Measurements from ENCODE around the gene TTYH2. TPM values are rescaled to one million over a fixed set of nuclear protein-coding genes. Genes with fewer than 3 reads are reported as not detected.

The TTYH2 gene
- total RNA-seq, 1 donor from 2014 or later, result 6.8 TPM

DNA sequence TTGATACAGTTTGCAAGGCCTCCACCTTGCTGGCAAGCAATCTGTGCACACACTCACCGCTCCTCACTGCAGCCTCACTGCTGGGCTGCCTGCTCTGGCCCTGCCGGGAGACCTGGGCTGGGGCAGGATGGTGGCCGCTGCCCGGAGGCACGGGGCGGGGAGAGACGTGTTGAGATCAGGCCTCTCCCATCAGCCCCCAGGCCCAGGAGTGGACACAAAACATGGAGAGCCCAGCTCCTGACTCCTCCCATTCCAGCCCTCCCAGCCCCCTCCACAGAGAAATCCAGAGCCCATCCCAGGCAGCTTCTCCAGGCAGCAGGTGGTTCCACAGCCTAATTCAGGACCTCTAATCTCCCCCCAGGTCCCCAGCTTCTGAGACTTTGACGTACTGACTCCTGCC is 33.0 kb upstream of the TTYH2 start:
- Mint-ChIP-seq H3K9me3 (ENCODE audit: unreplicated experiment) (no peaks in the 10 kb centered on the region), H3K36me3 (ENCODE audit: low read depth, unreplicated experiment) (no peaks in the 10 kb centered on the region), H3K4me3 (ENCODE audit: unreplicated experiment) (no peak overlapping the region), H3K27me3 (ENCODE audit: unreplicated experiment) (peaks cover 3% of the 10 kb centered on the region), H3K27ac (ENCODE audit: unreplicated experiment) (no peak overlapping the region), H3K4me1 (ENCODE audit: unreplicated experiment) (no peaks in the 10 kb centered on the region)
- no peak for DNase-seq (ENCODE audit: low spot score)
- TF ChIP-seq, protein P1, sequence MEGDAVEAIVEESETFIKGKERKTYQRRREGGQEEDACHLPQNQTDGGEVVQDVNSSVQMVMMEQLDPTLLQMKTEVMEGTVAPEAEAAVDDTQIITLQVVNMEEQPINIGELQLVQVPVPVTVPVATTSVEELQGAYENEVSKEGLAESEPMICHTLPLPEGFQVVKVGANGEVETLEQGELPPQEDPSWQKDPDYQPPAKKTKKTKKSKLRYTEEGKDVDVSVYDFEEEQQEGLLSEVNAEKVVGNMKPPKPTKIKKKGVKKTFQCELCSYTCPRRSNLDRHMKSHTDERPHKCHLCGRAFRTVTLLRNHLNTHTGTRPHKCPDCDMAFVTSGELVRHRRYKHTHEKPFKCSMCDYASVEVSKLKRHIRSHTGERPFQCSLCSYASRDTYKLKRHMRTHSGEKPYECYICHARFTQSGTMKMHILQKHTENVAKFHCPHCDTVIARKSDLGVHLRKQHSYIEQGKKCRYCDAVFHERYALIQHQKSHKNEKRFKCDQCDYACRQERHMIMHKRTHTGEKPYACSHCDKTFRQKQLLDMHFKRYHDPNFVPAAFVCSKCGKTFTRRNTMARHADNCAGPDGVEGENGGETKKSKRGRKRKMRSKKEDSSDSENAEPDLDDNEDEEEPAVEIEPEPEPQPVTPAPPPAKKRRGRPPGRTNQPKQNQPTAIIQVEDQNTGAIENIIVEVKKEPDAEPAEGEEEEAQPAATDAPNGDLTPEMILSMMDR (IDR thresholded peaks at IDR 0.05; ENCODE audit: unreplicated experiment), result no peak

DNA sequence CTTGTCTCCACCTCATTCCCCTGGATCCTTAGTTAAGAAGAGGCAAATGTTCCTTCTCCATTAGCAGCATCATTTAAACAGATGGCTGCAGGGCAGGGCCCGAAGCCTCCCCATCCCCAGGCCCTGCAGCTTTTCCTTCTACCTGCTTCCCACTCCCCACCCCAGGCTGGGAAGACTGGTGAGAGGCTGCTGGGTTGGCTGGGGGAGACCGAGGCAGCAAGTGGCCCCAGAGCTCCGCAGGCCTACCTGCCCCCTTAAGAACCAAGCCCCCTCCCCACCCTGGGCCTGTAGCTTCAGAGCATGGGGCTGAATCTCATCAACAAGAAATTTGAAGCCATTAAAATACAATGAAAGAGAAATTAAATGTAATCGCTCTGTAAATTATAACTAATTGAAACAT is 32.0 kb upstream of the TTYH2 start:
- H3K4me3 Mint-ChIP-seq (ENCODE audit: unreplicated experiment), result no peak overlapping the region
- H3K9me3 Mint-ChIP-seq (ENCODE audit: unreplicated experiment), result no peaks in the 10 kb centered on the region
- peaks cover 3% of the 10 kb centered on the region for H3K27me3 Mint-ChIP-seq (ENCODE audit: unreplicated experiment)
- TF ChIP-seq, protein P1 (IDR thresholded peaks at IDR 0.05; ENCODE audit: unreplicated experiment), result no peak
- H3K27ac Mint-ChIP-seq (ENCODE audit: unreplicated experiment), result no peak overlapping the region
- DNase-seq (ENCODE audit: low spot score), result no peak
- H3K36me3 Mint-ChIP-seq (ENCODE audit: low read depth, unreplicated experiment), result no peaks in the 10 kb centered on the region
- H3K4me1 Mint-ChIP-seq (ENCODE audit: unreplicated experiment), result no peaks in the 10 kb centered on the region

DNA sequence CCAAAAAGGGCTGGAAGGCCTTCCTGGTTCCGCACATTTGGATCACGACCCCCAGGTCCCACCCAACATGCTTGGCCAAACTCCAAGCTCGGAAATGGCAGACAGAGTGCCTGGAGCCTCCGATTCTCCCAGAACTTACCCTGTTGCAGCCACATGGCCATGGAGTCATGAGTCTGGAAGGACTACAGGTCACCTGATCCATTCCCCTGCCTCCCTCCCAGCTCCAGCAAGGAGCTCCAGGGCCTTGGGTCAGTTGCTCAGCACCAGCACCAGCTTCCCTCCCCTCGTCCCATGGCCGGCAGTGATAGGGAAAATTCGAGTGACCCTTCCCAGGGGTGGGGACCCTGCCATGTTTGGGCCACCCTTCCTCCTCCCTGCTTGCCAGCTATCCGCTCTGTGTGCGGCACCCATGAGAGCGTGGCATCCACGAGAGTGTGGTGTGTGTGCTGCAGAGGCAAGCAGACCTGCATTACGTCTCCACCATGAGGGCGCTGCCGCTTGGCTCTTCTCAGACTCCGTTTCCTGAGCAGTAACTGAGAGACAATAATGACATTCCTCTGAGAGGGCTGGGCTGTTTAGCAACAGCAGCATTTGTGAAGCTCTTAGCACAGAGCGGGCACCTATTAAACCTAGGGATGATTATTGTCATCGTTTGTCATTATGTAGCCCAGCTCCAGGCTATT is 31.2 kb upstream of the TTYH2 start:
- H3K27ac Mint-ChIP-seq (ENCODE audit: unreplicated experiment), result no peak overlapping the region
- H3K9me3 Mint-ChIP-seq (ENCODE audit: unreplicated experiment), result no peaks in the 10 kb centered on the region
- peaks cover 3% of the 10 kb centered on the region for H3K27me3 Mint-ChIP-seq (ENCODE audit: unreplicated experiment)
- no peak overlapping the region for H3K4me3 Mint-ChIP-seq (ENCODE audit: unreplicated experiment)
- DNase-seq (ENCODE audit: low spot score), result no peak
- no peaks in the 10 kb centered on the region for H3K36me3 Mint-ChIP-seq (ENCODE audit: low read depth, unreplicated experiment)
- peaks cover under 1% of the 10 kb centered on the region for H3K4me1 Mint-ChIP-seq (ENCODE audit: unreplicated experiment)
- TF ChIP-seq, protein P1 (IDR thresholded peaks at IDR 0.05; ENCODE audit: unreplicated experiment), result no peak

DNA sequence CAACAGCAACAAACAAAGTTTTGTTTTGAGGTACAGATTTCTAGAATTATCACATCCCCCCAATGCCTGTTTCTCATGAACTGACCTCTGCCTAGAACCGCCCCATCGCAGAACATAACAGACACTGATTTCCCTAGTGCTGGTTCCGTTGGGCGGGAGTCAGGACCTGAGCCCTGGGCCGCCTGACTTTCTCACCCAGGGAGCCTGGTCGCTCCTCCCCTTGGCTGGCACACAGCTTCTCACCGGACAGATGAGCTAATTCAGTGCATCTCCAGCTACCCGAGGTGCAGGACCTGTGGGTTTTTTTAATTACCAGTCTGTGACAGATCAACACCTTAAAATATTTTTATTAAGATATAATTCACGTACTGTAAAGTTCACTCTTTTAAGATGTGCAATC is 30.0 kb upstream of the TTYH2 start:
- DNase-seq (ENCODE audit: low spot score), result no peak
- no peak overlapping the region for H3K4me3 Mint-ChIP-seq (ENCODE audit: unreplicated experiment)
- peaks cover 6% of the 10 kb centered on the region for H3K4me1 Mint-ChIP-seq (ENCODE audit: unreplicated experiment)
- TF ChIP-seq, protein P1 (IDR thresholded peaks at IDR 0.05; ENCODE audit: unreplicated experiment), result no peak
- H3K27me3 Mint-ChIP-seq (ENCODE audit: unreplicated experiment), result peaks cover 3% of the 10 kb centered on the region
- H3K36me3 Mint-ChIP-seq (ENCODE audit: low read depth, unreplicated experiment), result no peaks in the 10 kb centered on the region
- H3K27ac Mint-ChIP-seq (ENCODE audit: unreplicated experiment), result no peak overlapping the region
- no peaks in the 10 kb centered on the region for H3K9me3 Mint-ChIP-seq (ENCODE audit: unreplicated experiment)

DNA sequence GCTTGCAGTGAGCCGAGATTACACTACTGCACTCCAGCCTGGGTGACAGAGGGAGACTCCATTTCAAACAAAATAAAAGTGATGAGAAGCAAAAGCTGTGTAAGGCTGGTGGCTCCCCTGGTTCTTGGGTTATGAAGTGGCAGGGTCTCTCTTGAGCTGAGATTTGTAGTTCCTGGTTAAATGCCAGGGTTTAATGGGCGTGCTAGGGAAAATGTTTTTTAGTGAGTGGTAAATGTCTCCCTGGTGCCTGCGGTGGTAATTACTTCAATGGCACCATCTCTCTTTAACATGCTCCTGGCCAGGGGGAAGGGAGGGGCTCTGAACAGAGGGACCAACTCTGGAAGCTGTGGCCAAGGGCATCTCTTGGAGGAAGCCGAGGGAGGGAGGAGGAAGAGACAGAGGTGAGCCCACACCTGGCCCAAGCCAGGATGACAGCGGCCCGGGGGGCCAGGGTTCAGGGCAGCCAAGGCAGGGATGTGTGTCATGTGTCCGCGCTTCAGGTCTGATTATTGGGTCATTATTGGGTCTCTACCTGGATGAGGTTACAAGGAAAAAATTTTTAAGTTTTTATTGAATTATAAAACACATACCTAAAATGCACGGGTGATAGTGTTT is 27.7 kb upstream of the TTYH2 start:
- TF ChIP-seq, protein P1 (IDR thresholded peaks at IDR 0.05; ENCODE audit: unreplicated experiment), result no peak
- no peak for DNase-seq (ENCODE audit: low spot score)
- H3K9me3 Mint-ChIP-seq (ENCODE audit: unreplicated experiment), result no peaks in the 10 kb centered on the region

More for the DNA sequence above, 27.7 kb upstream of the TTYH2 start:
- Mint-ChIP-seq H3K4me3 (ENCODE audit: unreplicated experiment) (no peak overlapping the region), H3K27me3 (ENCODE audit: unreplicated experiment) (peaks cover 3% of the 10 kb centered on the region), H3K4me1 (ENCODE audit: unreplicated experiment) (peaks cover 6% of the 10 kb centered on the region), H3K36me3 (ENCODE audit: low read depth, unreplicated experiment) (no peaks in the 10 kb centered on the region), H3K27ac (ENCODE audit: unreplicated experiment) (no peak overlapping the region)
